K562 (cell line): ENCODE results near the gene WHAMM. TPM values are rescaled to one million over a fixed set of nuclear protein-coding genes. Genes with fewer than 3 reads are reported as not detected.
A peak's percentile ranks its signal among the peaks of the same experiment; 100 is the strongest.

ENCODE experiments used
- ATAC-seq: fragments of 200-7000 bp; cut with Tn5 transposase; 3 replicates; pipeline ENCODE4 v1.9.1; 2020; ENCODE audit warnings: moderate library complexity
- BruUV-seq: library from RNA; stranded (reverse); fragments of 400-500 nt; replicated peaks from 2 replicates; lab custom pipeline; 2021; lab: Mats Ljungman, UMichigan
- CTCF ChIA-PET: fragments of 300-600 bp; formaldehyde crosslinking; extraction: SDS; loops from one replicate; lab custom pipeline; 2021; ENCODE audit warnings: low intra/inter-chr PET ratio; lab: Yijun Ruan, JAX
- POLR2A ChIA-PET: fragments of 300-600, 350-650 bp; sonication (Branson Sonifier 250); formaldehyde crosslinking; extraction: SDS; loops from one replicate; lab custom pipeline; 2021; ENCODE audit warnings: antibody characterized with exemption, inconsistent platforms; lab: Yijun Ruan, JAX
- DNase-seq, 4 experiments: peaks; one replicate each; pipeline versions ENCODE4 v3.0.0 to v3.0.0-alpha.2; 2011 to 2018; ENCODE audit warnings: low spot score in 3 of 4, mixed read lengths in 3 of 4; ENCODE audit errors: extremely low read depth in 1 of 4
- FAIRE-seq: peaks from 2 replicates; lab custom pipeline; 2011; peaks lifted over from hg19 to GRCh38; lab: Jason Lieb, UNC
- H2AFZ ChIP-seq: 2 replicates; pipeline ENCODE4 v1.6.0; 2011; ENCODE audit warnings: low read depth, low read length, control low read depth, inconsistent platforms
- H3K27ac ChIP-seq: fragments of 200-600 bp; 3 replicates; pipeline ENCODE4 v1.8.0; 2011; ENCODE audit warnings: low read depth, mild to moderate bottlenecking, control low read depth, inconsistent platforms, low read length, moderate library complexity, mixed read lengths; ENCODE audit errors: extremely low read depth
- H3K27me3 ChIP-seq, 2 experiments: fragments of 300-600 bp in 1 of 2; 2 replicates in 1 of 2; 3 replicates in 1 of 2; pipeline versions ENCODE4 v1.6.0 to v1.8.0; 2011; ENCODE audit warnings: inconsistent platforms in 2 of 2, low read length in 2 of 2, mild to moderate bottlenecking in 1 of 2, mixed read lengths in 1 of 2, moderate library complexity in 1 of 2; ENCODE audit not compliant: control insufficient read depth in 2 of 2, insufficient read depth in 2 of 2
- H3K36me3 ChIP-seq: fragments of 300-600 bp; 3 replicates; pipeline ENCODE4 v1.8.0; 2011; ENCODE audit warnings: mild to moderate bottlenecking, low read length, inconsistent platforms; ENCODE audit not compliant: control insufficient read depth, insufficient read depth
- H3K4me1 ChIP-seq, 2 experiments: fragments of 200-600 bp in 1 of 2; replicated peaks in 1 of 2; 2 replicates in 1 of 2; 3 replicates in 1 of 2; pipeline versions ENCODE4 v1.5.1 to v1.8.0; 2011; ENCODE audit warnings: inconsistent platforms in 2 of 2, low read length in 2 of 2, mild to moderate bottlenecking in 1 of 2, mixed read lengths in 1 of 2, moderate library complexity in 1 of 2; ENCODE audit not compliant: control insufficient read depth in 2 of 2, insufficient read depth in 2 of 2
- H3K4me2 ChIP-seq: 2 replicates; pipeline ENCODE4 v1.6.1; 2011; ENCODE audit warnings: low read length, control low read depth, inconsistent platforms, mixed read lengths; ENCODE audit not compliant: insufficient read depth
- H3K4me3 ChIP-seq: fragments of 200-600 bp; sonication (generic), shearing (Covaris generic); 2 replicates; pipeline ENCODE4 v1.5.1; 2016; ENCODE audit warnings: control low read depth, inconsistent platforms
- H3K79me2 ChIP-seq: fragments of 200-600 bp; 3 replicates; pipeline ENCODE4 v1.8.0; 2011; ENCODE audit warnings: low read length, inconsistent platforms; ENCODE audit not compliant: control insufficient read depth, insufficient read depth
- H3K9ac ChIP-seq, 2 experiments: 2 replicates each; pipeline versions ENCODE4 v1.6.0 to v1.6.1; 2011; ENCODE audit warnings: low read depth in 2 of 2, low read length in 2 of 2, control low read depth in 1 of 2, inconsistent platforms in 1 of 2, mild to moderate bottlenecking in 1 of 2, mixed read lengths in 1 of 2; ENCODE audit not compliant: insufficient read depth in 1 of 2
- H3K9me1 ChIP-seq: one replicate; pipeline ENCODE4 v1.6.0; 2011; ENCODE audit warnings: inconsistent platforms, mild to moderate bottlenecking, low read length, moderate library complexity; ENCODE audit not compliant: control insufficient read depth, insufficient read depth
- H3K9me3 ChIP-seq: replicated peaks from 2 replicates; pipeline ENCODE4 v1.5.1; 2011; ENCODE audit warnings: low read depth, low read length, inconsistent platforms; ENCODE audit not compliant: control insufficient read depth, insufficient read depth
- H4K20me1 ChIP-seq: replicated peaks from 2 replicates; pipeline ENCODE4 v1.6.1; 2011; ENCODE audit warnings: low read length, inconsistent platforms, mixed read lengths; ENCODE audit not compliant: control insufficient read depth, insufficient read depth
- BMI1 ChIP-seq: fragments of 150-350 bp; IDR thresholded peaks from 2 replicates; pipeline ENCODE4 v1.6.1; 2014; ENCODE audit warnings: low read length
- CXXC5 ChIP-seq: fragments of 250-450 bp; sonication (Bioruptor Pico); IDR thresholded peaks from 2 replicates; pipeline ENCODE4 v1.8.0; 2022; ENCODE audit warnings: inconsistent platforms, mild to moderate bottlenecking, moderate library complexity
- EGR1 ChIP-seq: fragments of 450-650 bp; conservative IDR thresholded peaks from 2 replicates; pipeline ENCODE4 v1.6.1; 2017; ENCODE audit warnings: mild to moderate bottlenecking
- ETV1 ChIP-seq: fragments of 450-650 bp; conservative IDR thresholded peaks from 2 replicates; pipeline ENCODE4 v1.6.1; 2016; ENCODE audit warnings: missing genetic modification characterization, control low read depth, low read depth, missing compliant biosample characterization
- ETV5 ChIP-seq: sonication (generic); formaldehyde crosslinking; IDR thresholded peaks from 2 replicates; pipeline ENCODE4 v1.4.0; 2020; ENCODE audit warnings: low read depth, mild to moderate bottlenecking, missing genetic modification reagents
- FOXM1 ChIP-seq, 2 experiments: fragments of 450-650 bp in 1 of 2; sonication (generic) in 1 of 2; formaldehyde crosslinking in 1 of 2; IDR thresholded peaks; 2 replicates each; pipeline versions ENCODE4 v1.6.1 to v1.9.0; 2017 to 2022; ENCODE audit warnings: low read depth in 2 of 2, mild to moderate bottlenecking in 2 of 2, missing genetic modification reagents in 1 of 2, moderate library complexity in 1 of 2
- GATA2 ChIP-seq: sonication (generic); formaldehyde crosslinking; IDR thresholded peaks from 2 replicates; pipeline ENCODE4 v1.4.0; 2020; ENCODE audit warnings: mild to moderate bottlenecking, missing genetic modification reagents
- KDM1A ChIP-seq, 2 experiments: fragments of 450-650 bp; IDR thresholded peaks; 2 replicates each; pipeline ENCODE4 v1.6.1; 2016; ENCODE audit warnings: mild to moderate bottlenecking in 2 of 2
- MEIS2 ChIP-seq: fragments of 450-650 bp; IDR thresholded peaks from 2 replicates; pipeline ENCODE4 v1.6.1; 2014; ENCODE audit warnings: mild to moderate bottlenecking; ENCODE audit not compliant: partially characterized antibody
- MTA1 ChIP-seq: fragments of 450-650 bp; IDR thresholded peaks from 2 replicates; pipeline ENCODE4 v1.6.1; 2017; ENCODE audit warnings: borderline replicate concordance
- NBN ChIP-seq: fragments of 450-650 bp; IDR thresholded peaks from 2 replicates; pipeline ENCODE4 v1.6.1; 2016; ENCODE audit warnings: low read depth, mild to moderate bottlenecking
- NR2C1 ChIP-seq, 2 experiments: fragments of 450-650 bp; IDR thresholded peaks; 2 replicates each; pipeline ENCODE4 v1.6.1; 2017; ENCODE audit warnings: mild to moderate bottlenecking in 2 of 2, antibody characterized with exemption in 1 of 2, inconsistent platforms in 1 of 2, missing compliant biosample characterization in 1 of 2, missing genetic modification characterization in 1 of 2
- NR2C2 ChIP-seq, 2 experiments: fragments of 200-800 bp in 1 of 2; sonication (Bioruptor generic) in 1 of 2; sonication (generic) in 1 of 2; formaldehyde crosslinking in 1 of 2; IDR thresholded peaks; 2 replicates each; pipeline versions ENCODE4 v1.6.1 to v1.8.0; 2016 to 2022; ENCODE audit warnings: mild to moderate bottlenecking in 1 of 2, missing compliant biosample characterization in 1 of 2, missing genetic modification characterization in 1 of 2, missing genetic modification reagents in 1 of 2
- OTX1 ChIP-seq: fragments of 450-650 bp; formaldehyde crosslinking; IDR thresholded peaks from 2 replicates; pipeline ENCODE4 v1.4.0; 2022; ENCODE audit warnings: mild to moderate bottlenecking
- RFX7 ChIP-seq: fragments of 250-450 bp; sonication (Bioruptor Pico); IDR thresholded peaks from 2 replicates; pipeline ENCODE4 v1.5.1; 2021; ENCODE audit warnings: mild to moderate bottlenecking
- SRSF7 ChIP-seq: fragments of 200-400 bp; formaldehyde crosslinking; optimal IDR thresholded peaks from 2 replicates; pipeline ENCODE3; 2017; ENCODE audit warnings: mild to moderate bottlenecking, low read depth, low read length
- TAF7 ChIP-seq: fragments of 450-650 bp; IDR thresholded peaks from 2 replicates; pipeline ENCODE4 v1.6.1; 2016; ENCODE audit warnings: missing genetic modification characterization, missing compliant biosample characterization
- THRB ChIP-seq: fragments of 450-650 bp; formaldehyde crosslinking; conservative IDR thresholded peaks from 2 replicates; pipeline ENCODE4 v1.4.0; 2022; ENCODE audit warnings: mild to moderate bottlenecking, missing genetic modification characterization
- TOE1 ChIP-seq, 2 experiments: fragments of 450-650 bp in 1 of 2; sonication (generic) in 1 of 2; formaldehyde crosslinking in 1 of 2; IDR thresholded peaks; 2 replicates each; pipeline versions ENCODE4 v1.7.1 to v1.8.0; 2016 to 2022; ENCODE audit warnings: borderline replicate concordance in 2 of 2, mild to moderate bottlenecking in 2 of 2, antibody characterized with exemption in 1 of 2, inconsistent platforms in 1 of 2, low read depth in 1 of 2, missing genetic modification reagents in 1 of 2, moderate library complexity in 1 of 2
- YY1 ChIP-seq, 3 experiments: IDR thresholded peaks; 2 replicates each; pipeline ENCODE4 v1.6.1; 2011; ENCODE audit warnings: low read length in 2 of 3, mild to moderate bottlenecking in 2 of 3, moderate library complexity in 2 of 3, borderline replicate concordance in 1 of 3, control low read depth in 1 of 3, low read depth in 1 of 3; ENCODE audit not compliant: insufficient read depth in 3 of 3, insufficient replicate concordance in 2 of 3, control insufficient read depth in 1 of 3, insufficient read length in 1 of 3; ENCODE audit errors: extremely low read depth in 1 of 3
- ZNF212 ChIP-seq: fragments of 450-650 bp; formaldehyde crosslinking; IDR thresholded peaks from 2 replicates; pipeline ENCODE4 v1.4.0; 2020; ENCODE audit warnings: mild to moderate bottlenecking
- ZNF561 ChIP-seq: fragments of 450-650 bp; formaldehyde crosslinking; conservative IDR thresholded peaks from 2 replicates; pipeline ENCODE4 v1.4.0; 2020; ENCODE audit warnings: mild to moderate bottlenecking, moderate library complexity
- ZNF57 ChIP-seq: fragments of 450-650 bp; formaldehyde crosslinking; IDR thresholded peaks from 2 replicates; pipeline ENCODE4 v1.4.0; 2020; ENCODE audit warnings: mild to moderate bottlenecking, moderate library complexity
- WGBS: fragments of 100-300 bp; shearing (Covaris generic); methylation state at CpG from one replicate; pipeline ENCODE4 v1.1.6; 2016; ENCODE audit warnings: low coverage, mixed read lengths; ENCODE audit not compliant: insufficient coverage; ENCODE audit errors: missing lambda C conversion rate; 5-methylcytosine and 5-hydroxymethylcytosine counted together
- in situ Hi-C: fragments of 300-500 bp; cut with MboI; formaldehyde crosslinking; loops from 4 replicates; pipeline ENCODE4 v1.15.0; 2018; ENCODE audit warnings: inconsistent platforms, mixed read lengths
- intact Hi-C: fragments of 100-400 bp; cut with micrococcal nuclease; formaldehyde crosslinking; loops from 2 replicates; pipeline ENCODE4 v1.14.2; 2022
- polyA plus RNA-seq, 8 experiments: library from polyadenylated mRNA; depleted of rRNA in 4 of 8; stranded (reverse) in 5 of 8; unstranded in 3 of 8; fragments of >200 nt; fragmentation: Nextera tagmentation in 2 of 8; fragmentation: Illumina TruSeq in 1 of 8; extraction: Ambion mirVana in 2 of 8; extraction: Trizol in 1 of 8; gene quantifications; 2 replicates each; pipeline versions ENCODE4 v1.2.1 to v1.2.3, GENCODE V29; 2011 to 2014; ENCODE audit warnings: inconsistent platforms in 1 of 8, missing spikeins in 1 of 8
- total RNA-seq, 7 experiments: library from RNA; depleted of rRNA in 6 of 7; stranded (reverse); fragments of >200 nt in 6 of 7; fragmentation: Illumina TruSeq in 2 of 7; extraction: Trizol in 2 of 7; gene quantifications; 2 replicates each; pipeline versions ENCODE4 v1.2.1 to v1.2.3, GENCODE V29; 2011 to 2021; ENCODE audit warnings: low replicate concordance in 1 of 7

The WHAMM gene
- total and polyA plus RNA-seq, 9 of the 15 experiments (the other 6 are each of a cell fraction or from before 2014, with no cell fraction given): 2.0 to 4.8 (median 3.6) TPM

GRCh38 chr15:82792068-82792467, 17.4 kb upstream of the WHAMM start:
- H3K9ac ChIP-seq: no peak overlapping the region
- no peak for DNase-seq
- no peaks in the 10 kb centered on the region for H3K9me1 ChIP-seq
- no peak overlapping the region for H3K4me3 ChIP-seq
- ChIA-PET CTCF (no interaction called here), POLR2A (no interaction called here)
- in situ Hi-C loops (no loop called here), intact Hi-C loops (no loop called here)
- no peaks in the 10 kb centered on the region for H4K20me1 ChIP-seq
- no peaks in the 10 kb centered on the region for H3K9me3 ChIP-seq
- no peak overlapping the region for H3K4me2 ChIP-seq
- H3K79me2 ChIP-seq: no peaks in the 10 kb centered on the region
- BruUV-seq: no TSS peak
- no peak for FAIRE-seq
- 6% methylated on average over 1 of the region's 1 CpG for WGBS
- H3K4me1 ChIP-seq: no peaks in the 10 kb centered on the region; a peak in 1 of 5 replicates
- H2AFZ ChIP-seq: no peak overlapping the region
- no peak for ATAC-seq
- H3K27ac ChIP-seq: no peak overlapping the region
- H3K27me3 ChIP-seq: peaks cover under 1 to 3% of the 10 kb centered on the region in 2 experiments
- no peaks in the 10 kb centered on the region for H3K36me3 ChIP-seq
- TF ChIP-seq BMI1 (no peak), NBN (no peak), GATA2 (CRISPR knock-in tag) (no peak), MTA1 (no peak), THRB (CRISPR knock-in tag) (no peak), FOXM1 (IDR thresholded peaks at IDR 0.05; ENCODE audit: low read depth) (no peak), FOXM1 (CRISPR knock-in tag; IDR thresholded peaks at IDR 0.05; ENCODE audit: low read depth) (no peak), ETV5 (CRISPR knock-in tag) (no peak), EGR1 (no peak), NR2C1 (IDR thresholded peaks at IDR 0.05) (no peak), NR2C1 (tag; IDR thresholded peaks at IDR 0.05) (no peak), ZNF57 (CRISPR knock-in tag) (no peak), TOE1 (IDR thresholded peaks at IDR 0.05; ENCODE audit: borderline replicate concordance) (no peak), TOE1 (CRISPR knock-in tag; IDR thresholded peaks at IDR 0.05; ENCODE audit: borderline replicate concordance, low read depth) (no peak), NR2C2 (CRISPR knock-in tag; IDR thresholded peaks at IDR 0.05) (no peak), NR2C2 (tag; IDR thresholded peaks at IDR 0.05) (no peak), OTX1 (CRISPR knock-in tag) (no peak), SRSF7 (no peak), TAF7 (no peak), ETV1 (tag) (no peak), ZNF561 (CRISPR knock-in tag) (no peak), YY1 (IDR thresholded peaks at IDR 0.05; ENCODE audit: borderline replicate concordance in 1 of 3, control insufficient read depth in 1 of 3, extremely low read depth in 1 of 3, insufficient read depth in 3 of 3, insufficient read length in 1 of 3, insufficient replicate concordance in 2 of 3, low read depth in 1 of 3, low read length in 2 of 3) (no peak), RFX7 (CRISPR knock-in tag) (no peak), MEIS2 (peak; percentile 14), ZNF212 (CRISPR knock-in tag) (no peak), KDM1A (IDR thresholded peaks at IDR 0.05) (peak; percentile 63 to 66; a peak in 3 of 4 replicates), CXXC5 (CRISPR knock-in tag) (no peak)
